ENCODE data around the gene CISH. TPM values are rescaled to one million over a fixed set of nuclear protein-coding genes. Genes with fewer than 3 reads are reported as not detected.

Gene CISH
- total and polyA plus RNA-seq, 9 of the 15 experiments (the other 6 are each of a cell fraction or from before 2014, with no cell fraction given): 1.7 to 47.7 (median 18.3) TPM

DNA sequence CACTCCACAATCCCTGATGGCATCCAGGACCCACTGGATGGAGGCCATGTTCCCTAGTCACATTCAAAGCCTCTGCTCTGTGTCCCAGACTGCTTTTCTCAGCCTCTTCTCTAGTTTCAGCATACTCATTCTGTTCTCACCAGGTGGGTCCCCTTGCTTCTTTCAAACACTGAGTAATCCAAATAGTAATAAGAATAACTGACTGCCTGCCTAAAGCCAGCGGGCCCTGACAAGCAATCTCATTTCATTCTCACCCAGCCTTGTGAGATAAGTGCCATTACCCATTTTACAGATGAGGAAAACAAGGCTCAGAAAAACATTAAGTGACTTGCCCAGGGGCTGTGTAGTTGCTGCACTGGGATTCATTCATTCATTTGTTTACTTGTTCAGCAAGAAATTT is 30.8 kb upstream of the CISH start:
- ChIA-PET CTCF (ENCODE audit: low intra/inter-chr PET ratio) (no interaction called here), POLR2A (no interaction called here)
- no peak overlapping the region for H3K9ac ChIP-seq (ENCODE audit: insufficient read depth in 1 of 2, low read depth in 2 of 2, low read length in 2 of 2)
- H3K4me3 ChIP-seq: no peak overlapping the region
- in situ Hi-C loops (cut with MboI) (loop anchor here (25.0 kb wide), 1 partner anchor 1045 kb away; no protein-coding TSS in a partner anchor), intact Hi-C loops (cut with micrococcal nuclease) (no loop called here)
- H3K9me1 ChIP-seq (ENCODE audit: control insufficient read depth, insufficient read depth, low read length): peaks cover 5% of the 10 kb centered on the region
- FAIRE-seq: no peak
- peaks cover 5% of the 10 kb centered on the region; the same call in 1 of the 2 replicates for H4K20me1 ChIP-seq (replicated peaks; ENCODE audit: control insufficient read depth, insufficient read depth, low read length)
- H3K4me2 ChIP-seq (ENCODE audit: insufficient read depth, low read length): no peak overlapping the region
- H3K27ac ChIP-seq (ENCODE audit: extremely low read depth, low read depth, low read length): no peak overlapping the region
- H3K36me3 ChIP-seq (ENCODE audit: control insufficient read depth, insufficient read depth, low read length): peaks cover 68% of the 10 kb centered on the region; the same call in 2 of the 3 replicates
- no peaks in the 10 kb centered on the region for H3K9me3 ChIP-seq (replicated peaks; ENCODE audit: control insufficient read depth, insufficient read depth, low read depth, low read length)
- ATAC-seq: no peak
- no peak overlapping the region for H2AFZ ChIP-seq (ENCODE audit: low read depth, low read length)
- TF ChIP-seq RBM25 (IDR thresholded peaks at IDR 0.05; ENCODE audit: low read depth, low read length, severe bottlenecking) (peak; percentile 44), SRSF9 (IDR thresholded peaks at IDR 0.05; ENCODE audit: borderline replicate concordance, low read depth, low read length) (no peak)
- DNase-seq (ENCODE audit: extremely low read depth in 1 of 4, low spot score in 3 of 4): no peak
- no peaks in the 10 kb centered on the region; a peak in 1 of 5 replicates for H3K4me1 ChIP-seq (replicated peaks in 1 of 2; ENCODE audit: control insufficient read depth in 2 of 2, insufficient read depth in 2 of 2, low read length in 2 of 2)
- no peaks in the 10 kb centered on the region for H3K27me3 ChIP-seq (ENCODE audit: control insufficient read depth in 2 of 2, insufficient read depth in 2 of 2, low read length in 2 of 2)
- no TSS peak for BruUV-seq (replicated peaks)
- H3K79me2 ChIP-seq (ENCODE audit: control insufficient read depth, insufficient read depth, low read length): no peaks in the 10 kb centered on the region
- WGBS (ENCODE audit: insufficient coverage, low coverage, missing lambda C conversion rate): 100% methylated on average over 1 of the region's 1 CpG

DNA sequence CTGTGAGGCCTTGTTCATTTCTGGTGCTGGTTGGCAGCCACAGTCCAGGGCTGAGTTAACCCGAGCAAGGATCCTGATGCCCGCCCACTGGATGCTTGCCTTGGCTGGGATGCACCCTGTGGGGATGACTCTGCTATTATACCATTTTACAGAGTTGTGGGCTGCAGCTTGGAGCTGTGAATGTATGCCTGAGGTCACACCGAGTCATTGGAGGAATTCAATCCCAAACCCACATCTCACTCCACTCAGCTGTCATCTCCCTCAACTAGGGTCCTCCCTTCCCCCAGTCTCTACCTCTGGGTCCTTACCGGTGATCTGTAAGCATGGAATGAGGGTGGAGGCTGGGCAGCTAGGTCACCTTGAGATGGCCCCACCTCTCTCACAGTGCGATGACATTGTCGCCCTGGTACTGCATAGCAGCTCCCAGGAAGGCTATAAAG is 27.5 kb upstream of the CISH start:
- Histone ChIP-seq H3K4me2 (ENCODE audit: insufficient read depth, low read length) (no peak overlapping the region), H3K4me1 (replicated peaks in 1 of 2; ENCODE audit: control insufficient read depth in 2 of 2, insufficient read depth in 2 of 2, low read length in 2 of 2) (no peaks in the 10 kb centered on the region; a peak in 1 of 5 replicates), H2AFZ (ENCODE audit: low read depth, low read length) (no peak overlapping the region), H3K27me3 (ENCODE audit: control insufficient read depth in 2 of 2, insufficient read depth in 2 of 2, low read length in 2 of 2) (no peaks in the 10 kb centered on the region), H3K27ac (ENCODE audit: extremely low read depth, low read depth, low read length) (no peak overlapping the region), H3K9ac (ENCODE audit: insufficient read depth in 1 of 2, low read depth in 2 of 2, low read length in 2 of 2) (no peak overlapping the region), H3K36me3 (ENCODE audit: control insufficient read depth, insufficient read depth, low read length) (peaks cover 42% of the 10 kb centered on the region; the same call in 2 of the 3 replicates), H3K9me1 (ENCODE audit: control insufficient read depth, insufficient read depth, low read length) (peaks cover 5% of the 10 kb centered on the region), H3K4me3 (no peak overlapping the region), H3K9me3 (replicated peaks; ENCODE audit: control insufficient read depth, insufficient read depth, low read depth, low read length) (no peaks in the 10 kb centered on the region), H4K20me1 (replicated peaks; ENCODE audit: control insufficient read depth, insufficient read depth, low read length) (peaks cover 5% of the 10 kb centered on the region; the same call in 1 of the 2 replicates), H3K79me2 (ENCODE audit: control insufficient read depth, insufficient read depth, low read length) (no peaks in the 10 kb centered on the region; the same call in 2 of the 3 replicates)
- no TSS peak for BruUV-seq (replicated peaks)
- DNase-seq (ENCODE audit: extremely low read depth in 1 of 4, low spot score in 3 of 4): no peak
- ChIA-PET POLR2A (no interaction called here), CTCF (ENCODE audit: low intra/inter-chr PET ratio) (no interaction called here)
- WGBS (ENCODE audit: insufficient coverage, low coverage, missing lambda C conversion rate): 85% methylated on average over 4 of the region's 6 CpGs
- ATAC-seq: no peak
- no peak for FAIRE-seq
- in situ Hi-C loops (cut with MboI) (loop anchor here (25.0 kb wide), 1 partner anchor 1048 kb away; no protein-coding TSS in a partner anchor), intact Hi-C loops (cut with micrococcal nuclease) (no loop called here)
- TF ChIP-seq ZBTB1 (CRISPR knock-in tag; IDR thresholded peaks at IDR 0.05; ENCODE audit: borderline replicate concordance, low read depth) (no peak), ZBTB8A (IDR thresholded peaks at IDR 0.05; ENCODE audit: partially characterized antibody) (no peak), ZKSCAN8 (CRISPR knock-in tag; IDR thresholded peaks at IDR 0.05) (no peak), ERF (CRISPR knock-in tag; IDR thresholded peaks at IDR 0.05) (no peak), HDAC8 (tag; IDR thresholded peaks at IDR 0.05) (no peak), PURB (CRISPR knock-in tag; IDR thresholded peaks at IDR 0.05; ENCODE audit: low read depth) (no peak), CBFA2T2 (conservative IDR thresholded peaks at IDR 0.05) (no peak), ZNF41 (CRISPR knock-in tag; conservative IDR thresholded peaks at IDR 0.05) (no peak), OTX1 (CRISPR knock-in tag; IDR thresholded peaks at IDR 0.05) (no peak), SMARCC2 (IDR thresholded peaks at IDR 0.05; ENCODE audit: low read depth) (no peak), SREBF1 (IDR thresholded peaks at IDR 0.05; ENCODE audit: borderline replicate concordance, low read depth, low read length) (no peak), ETV6 (IDR thresholded peaks at IDR 0.05; ENCODE audit: borderline replicate concordance in 1 of 2, low read depth in 2 of 2, low read length in 1 of 2) (no peak), ETV6 (CRISPR knock-in tag; IDR thresholded peaks at IDR 0.05; ENCODE audit: borderline replicate concordance) (no peak)
- TF ChIP-seq, protein P1, sequence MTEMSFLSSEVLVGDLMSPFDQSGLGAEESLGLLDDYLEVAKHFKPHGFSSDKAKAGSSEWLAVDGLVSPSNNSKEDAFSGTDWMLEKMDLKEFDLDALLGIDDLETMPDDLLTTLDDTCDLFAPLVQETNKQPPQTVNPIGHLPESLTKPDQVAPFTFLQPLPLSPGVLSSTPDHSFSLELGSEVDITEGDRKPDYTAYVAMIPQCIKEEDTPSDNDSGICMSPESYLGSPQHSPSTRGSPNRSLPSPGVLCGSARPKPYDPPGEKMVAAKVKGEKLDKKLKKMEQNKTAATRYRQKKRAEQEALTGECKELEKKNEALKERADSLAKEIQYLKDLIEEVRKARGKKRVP (CRISPR knock-in tag; IDR thresholded peaks at IDR 0.05): no peak
- TF ChIP-seq, protein P2, sequence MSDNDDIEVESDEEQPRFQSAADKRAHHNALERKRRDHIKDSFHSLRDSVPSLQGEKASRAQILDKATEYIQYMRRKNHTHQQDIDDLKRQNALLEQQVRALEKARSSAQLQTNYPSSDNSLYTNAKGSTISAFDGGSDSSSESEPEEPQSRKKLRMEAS (CRISPR knock-in tag; IDR thresholded peaks at IDR 0.05): no peak

Data from K562 (cell line).